Gastrocnemius medialis (tissue), 4 donors: ENCODE results near the gene FYB2. TPM values are rescaled to one million over a fixed set of nuclear protein-coding genes. Genes with fewer than 3 reads are reported as not detected.
A peak's percentile ranks its signal among the peaks of the same experiment; 100 is the strongest.

Source experiments
- ATAC-seq, 2 donors: fragments of 150-250 bp; one replicate each; pipeline ENCODE4 v1.9.1; 2016
- DNase-seq, 2 donors: peaks; one replicate each; pipeline ENCODE4 v3.0.0-alpha.2; 2019
- H3K27ac ChIP-seq, 4 donors: fragments of 200-600 bp; sonication (generic); 1 replicate in 1 of 4; 2 replicates in 3 of 4; pipeline ENCODE4 v1.5.1; 2016 to 2018; ENCODE audit warnings: mild to moderate bottlenecking in 2 of 4, moderate library complexity in 1 of 4
- H3K27me3 ChIP-seq, 3 donors: fragments of 200-600 bp; sonication (generic) in 2 of 3; 1 replicate in 1 of 3; 2 replicates in 2 of 3; pipeline versions ENCODE4 v1.5.1 to v1.6.0; 2016 to 2019; ENCODE audit warnings: mild to moderate bottlenecking in 1 of 3, moderate library complexity in 1 of 3
- H3K36me3 ChIP-seq, 2 donors: fragments of 200-600 bp; sonication (generic) in 1 of 2; one replicate each; pipeline ENCODE4 v1.5.1; 2017 to 2018
- H3K4me1 ChIP-seq, 2 donors: fragments of 200-600 bp; sonication (generic) in 1 of 2; one replicate each; pipeline ENCODE4 v1.5.1; 2016 to 2017; ENCODE audit warnings: mild to moderate bottlenecking in 2 of 2
- H3K4me3 ChIP-seq, 4 donors: fragments of 200-600 bp; sonication (generic) in 3 of 4; 1 replicate in 1 of 4; 2 replicates in 3 of 4; pipeline ENCODE4 v1.5.1; 2016 to 2019; ENCODE audit warnings: mild to moderate bottlenecking in 2 of 4
- H3K9me3 ChIP-seq, 3 donors: fragments of 200-600 bp; sonication (generic) in 2 of 3; 1 replicate in 1 of 3; 2 replicates in 2 of 3; pipeline ENCODE4 v1.5.1; 2016 to 2019
- CTCF ChIP-seq, 5 experiments: fragments of 450-650 bp in 3 of 5; fragments of 200-600 bp in 2 of 5; sonication (generic) in 2 of 5; IDR thresholded peaks in 4 of 5; conservative IDR thresholded peaks in 1 of 5; 1 replicate in 4 of 5; 2 replicates in 1 of 5; pipeline ENCODE4 v1.5.1; 2016 to 2019; ENCODE audit warnings: antibody characterized with exemption in 5 of 5, mild to moderate bottlenecking in 3 of 5, moderate library complexity in 3 of 5
- POLR2A ChIP-seq, 2 donors: fragments of 450-650 bp; IDR thresholded peaks; one replicate each; pipeline ENCODE4 v1.6.1; 2017; ENCODE audit warnings: antibody characterized with exemption in 2 of 2, mild to moderate bottlenecking in 2 of 2, moderate library complexity in 2 of 2
- in situ Hi-C, 4 donors: fragments of 200-750 bp; cut with MboI; loops; one replicate each; pipeline versions ENCODE4 v1.15.0 to v1.8.0; 2017; ENCODE audit warnings: low sequenced_read_pairs in 4 of 4
- intact Hi-C: fragments of 100-400 bp; cut with DNase I; formaldehyde crosslinking; loops from one replicate; pipeline ENCODE4 v1.15.1; 2023; ENCODE audit warnings: low total_unique reads
- total RNA-seq, 4 donors: library from RNA; depleted of rRNA; stranded (reverse); fragments of >200 nt; gene quantifications; one replicate each; pipeline versions ENCODE4 v1.1.0 to v1.2.3, GENCODE V29; 2016

Gene FYB2
- total RNA-seq, 4 donors from 2014 or later: 1.0 to 14.2 (median 1.7) TPM

DNA sequence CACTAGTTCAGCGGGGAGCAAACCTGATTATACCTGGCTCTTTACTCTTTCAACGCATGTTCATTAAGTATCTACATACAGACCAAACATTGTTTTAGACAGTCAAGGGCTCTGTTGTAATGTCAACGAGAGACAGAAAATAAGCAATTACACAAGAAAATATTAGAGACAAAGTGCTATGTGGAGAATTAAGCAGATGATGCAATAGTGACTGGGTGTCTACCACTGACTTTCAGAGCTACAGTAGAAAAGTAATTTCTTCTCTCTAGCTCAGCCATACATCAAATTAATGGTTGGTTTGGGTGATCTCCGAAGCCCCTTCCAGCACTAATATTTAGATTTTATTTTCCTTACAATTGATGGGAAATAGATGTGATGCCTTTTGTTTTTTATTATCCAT is 23.3 kb downstream of the FYB2 start:
- Histone ChIP-seq H3K4me1 (peaks cover 28 to 31% of the 10 kb centered on the region in 2 donors), H3K27ac (no peak overlapping the region), H3K4me3 (no peak overlapping the region), H3K9me3 (no peaks in the 10 kb centered on the region), H3K27me3 (no peaks in the 10 kb centered on the region), H3K36me3 (no peaks in the 10 kb centered on the region)
- DNase-seq: no peak
- no peak for TF ChIP-seq CTCF (IDR thresholded peaks at IDR 0.05 in 4 of 5, conservative IDR thresholded peaks at IDR 0.05 in 1 of 5)
- no peak for TF ChIP-seq POLR2A (IDR thresholded peaks at IDR 0.05)
- in situ Hi-C loops (no loop called here), intact Hi-C loops (loop anchor here (5.0 kb wide), 1 partner anchor 149 kb away; the partner anchor contains the start of gene PRKAA2)
- no peak for ATAC-seq

DNA sequence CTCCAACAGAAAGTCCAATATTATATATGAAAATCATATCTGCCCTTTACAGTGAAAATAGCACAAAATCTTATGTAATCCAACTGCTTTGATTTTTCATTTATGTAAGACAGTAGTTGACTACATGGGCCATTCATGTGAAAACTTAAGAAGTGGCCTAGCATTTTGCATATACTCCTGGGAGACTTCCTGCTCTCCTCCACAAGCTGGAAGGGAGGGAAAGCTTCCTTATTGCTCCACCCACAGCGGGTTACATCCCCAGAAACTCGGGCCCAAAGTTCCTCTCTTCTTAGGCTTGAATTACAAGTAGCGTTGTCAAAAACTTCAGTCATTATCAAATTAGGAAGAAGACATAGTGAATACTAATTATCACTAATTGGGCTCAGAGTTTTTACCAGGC is 29.2 kb downstream of the FYB2 start:
- in situ Hi-C loops (no loop called here), intact Hi-C loops (no loop called here)
- DNase-seq (no peak), ATAC-seq (no peak)
- no peak for TF ChIP-seq POLR2A (IDR thresholded peaks at IDR 0.05)
- no peak for TF ChIP-seq CTCF (IDR thresholded peaks at IDR 0.05 in 4 of 5, conservative IDR thresholded peaks at IDR 0.05 in 1 of 5)
- peaks cover 27 to 33% of the 10 kb centered on the region in 2 donors for H3K4me1 ChIP-seq
- no peaks in the 10 kb centered on the region for H3K27me3 ChIP-seq
- no peaks in the 10 kb centered on the region for H3K36me3 ChIP-seq
- H3K4me3 ChIP-seq: no peak overlapping the region
- H3K27ac ChIP-seq: peak overlapping the region in 3 of 4 donors; percentile 9 to 83 (median 72)
- H3K9me3 ChIP-seq: no peaks in the 10 kb centered on the region

GRCh38 chr1:56788588-56788987 is 30.6 kb downstream of the FYB2 start:
- Histone ChIP-seq H3K4me1 (peaks cover 27 to 33% of the 10 kb centered on the region in 2 donors), H3K27ac (peak overlapping the region; percentile 67 to 83 (median 71)), H3K27me3 (no peaks in the 10 kb centered on the region), H3K36me3 (no peaks in the 10 kb centered on the region), H3K4me3 (no peak overlapping the region), H3K9me3 (no peaks in the 10 kb centered on the region)
- in situ Hi-C loops: no loop called here
- intact Hi-C loops: no loop called here
- TF ChIP-seq POLR2A (IDR thresholded peaks at IDR 0.05) (no peak), CTCF (IDR thresholded peaks at IDR 0.05 in 4 of 5, conservative IDR thresholded peaks at IDR 0.05 in 1 of 5) (no peak)
- peak; percentile 15 to 25 for ATAC-seq
- peak in 1 of 2 donors; percentile 23 for DNase-seq

GRCh38 chr1:56788102-56788501 is 31.1 kb downstream of the FYB2 start:
- no peaks in the 10 kb centered on the region for H3K9me3 ChIP-seq
- peak; percentile 95 to 98 for ATAC-seq
- DNase-seq: peak; percentile 13 to 29
- peaks cover 27 to 33% of the 10 kb centered on the region in 2 donors for H3K4me1 ChIP-seq
- no peaks in the 10 kb centered on the region for H3K36me3 ChIP-seq
- TF ChIP-seq POLR2A (IDR thresholded peaks at IDR 0.05) (peak in 1 of 2 donors; percentile 64), CTCF (IDR thresholded peaks at IDR 0.05 in 4 of 5, conservative IDR thresholded peaks at IDR 0.05 in 1 of 5) (peak in 1 of 5 experiments; percentile 18)
- intact Hi-C loops (no loop called here), in situ Hi-C loops (no loop called here)
- no peak overlapping the region for H3K4me3 ChIP-seq
- H3K27me3 ChIP-seq: no peaks in the 10 kb centered on the region
- peak overlapping the region; percentile 67 to 83 (median 71) for H3K27ac ChIP-seq

DNA sequence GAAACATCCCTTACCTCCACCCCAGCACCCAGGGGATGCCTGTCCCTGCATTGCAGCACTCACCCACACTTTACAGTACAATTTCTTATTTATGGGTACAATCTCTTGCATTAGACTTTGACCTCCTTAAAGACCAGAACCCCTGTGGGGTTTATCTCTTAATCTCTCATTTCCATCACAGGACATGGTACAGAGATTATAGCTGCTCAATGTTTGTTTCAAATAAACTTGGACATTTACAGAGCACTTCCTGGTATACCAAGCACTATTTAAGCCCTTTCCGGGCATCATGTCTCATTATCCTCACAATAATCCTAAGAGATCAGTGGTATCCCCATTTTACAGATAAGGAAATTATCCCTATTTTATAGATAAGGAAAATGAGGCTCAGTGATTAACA is 31.9 kb downstream of the FYB2 start:
- H3K36me3 ChIP-seq: no peaks in the 10 kb centered on the region
- no peaks in the 10 kb centered on the region for H3K9me3 ChIP-seq
- in situ Hi-C loops: no loop called here
- DNase-seq: no peak
- ATAC-seq: no peak
- no peaks in the 10 kb centered on the region for H3K27me3 ChIP-seq
- H3K4me1 ChIP-seq: peaks cover 27 to 33% of the 10 kb centered on the region in 2 donors
- H3K27ac ChIP-seq: peak overlapping the region; percentile 67 to 83 (median 71)
- intact Hi-C loops: no loop called here
- TF ChIP-seq CTCF (IDR thresholded peaks at IDR 0.05 in 4 of 5, conservative IDR thresholded peaks at IDR 0.05 in 1 of 5): no peak
- no peak for TF ChIP-seq POLR2A (IDR thresholded peaks at IDR 0.05)
- no peak overlapping the region for H3K4me3 ChIP-seq
